A673 (cell line): ENCODE measurements around the gene ARHGAP45. TPM values are rescaled to one million over a fixed set of nuclear protein-coding genes. Genes with fewer than 3 reads are reported as not detected.

Source experiments
- BruUV-seq: library from RNA; stranded (reverse); fragments of 400-500 nt; replicated peaks from 2 replicates; lab custom pipeline; 2021; lab: Mats Ljungman, UMichigan
- CTCF ChIA-PET: fragments of 300-600 bp; sonication (Branson Sonifier 250); formaldehyde crosslinking; loops from one replicate; lab custom pipeline; 2022; ENCODE audit warnings: antibody characterized with exemption; lab: Charles Lee
- POLR2A ChIA-PET: fragments of 300-600 bp; sonication (Branson Sonifier 250); formaldehyde crosslinking; loops from one replicate; lab custom pipeline; 2022; ENCODE audit warnings: antibody characterized with exemption; ENCODE audit not compliant: low non-redundant PET; lab: Charles Lee
- DNase-seq: peaks from one replicate; pipeline ENCODE4 v3.0.0-alpha.2; 2015; ENCODE audit warnings: low spot score
- H3K27ac ChIP-seq: fragments of 200-600 bp; sonication (generic); 2 replicates; pipeline ENCODE4 v1.5.1; 2016; ENCODE audit warnings: mixed run types, low read depth, mild to moderate bottlenecking, mixed read lengths, antibody characterized with exemption, low read length; ENCODE audit not compliant: poor library complexity, severe bottlenecking
- H3K27me3 ChIP-seq: fragments of 200-600 bp; sonication (generic); replicated peaks from 2 replicates; pipeline ENCODE4 v1.6.1; 2017; ENCODE audit warnings: mixed run types, low read depth, mild to moderate bottlenecking, mixed read lengths, antibody characterized with exemption, low read length; ENCODE audit not compliant: insufficient read depth, poor library complexity
- H3K36me3 ChIP-seq: fragments of 200-600 bp; sonication (generic); 2 replicates; pipeline ENCODE4 v1.6.1; 2016; ENCODE audit warnings: mixed run types, mild to moderate bottlenecking, mixed read lengths, antibody characterized with exemption, low read length; ENCODE audit not compliant: insufficient read depth, poor library complexity, severe bottlenecking
- H3K4me1 ChIP-seq: fragments of 200-600 bp; sonication (generic); 2 replicates; pipeline ENCODE4 v1.6.1; 2017; ENCODE audit warnings: mixed run types, mild to moderate bottlenecking, mixed read lengths, antibody characterized with exemption, low read length; ENCODE audit not compliant: insufficient read depth, poor library complexity, severe bottlenecking
- H3K4me3 ChIP-seq: fragments of 200-600 bp; sonication (generic); 2 replicates; pipeline ENCODE4 v1.5.1; 2016; ENCODE audit warnings: low read depth, mixed run types, mild to moderate bottlenecking, mixed read lengths, low read length; ENCODE audit not compliant: poor library complexity, severe bottlenecking
- H3K9me3 ChIP-seq: fragments of 200-600 bp; sonication (generic); 2 replicates; pipeline ENCODE4 v1.6.1; 2016; ENCODE audit warnings: mixed run types, low read depth, mild to moderate bottlenecking, mixed read lengths, antibody characterized with exemption, low read length; ENCODE audit not compliant: poor library complexity, severe bottlenecking
- EZH2 ChIP-seq: fragments of 200-600 bp; sonication (generic); IDR thresholded peaks from 2 replicates; pipeline ENCODE4 v1.6.1; 2017; ENCODE audit warnings: borderline replicate concordance, low read depth, mild to moderate bottlenecking, mixed read lengths, antibody characterized with exemption, low read length; ENCODE audit not compliant: poor library complexity, severe bottlenecking
- intact Hi-C: fragments of 100-400 bp; cut with micrococcal nuclease; formaldehyde crosslinking; loops from one replicate; pipeline ENCODE4 v1.10.0; 2022; ENCODE audit not compliant: unreplicated experiment
- total RNA-seq: library from RNA; stranded (reverse); gene quantifications from 2 replicates; pipeline ENCODE4 v1.2.3, GENCODE V29; 2021
- TF ChIP-seq, protein P1 (sequence below): fragments of 300-800, 200-600 bp; sonication (generic); conservative IDR thresholded peaks from 2 replicates; pipeline ENCODE4 v1.5.1; 2017; ENCODE audit warnings: low read depth, mild to moderate bottlenecking, antibody characterized with exemption, low read length, moderate library complexity, mixed read lengths

ARHGAP45 gene
- total RNA-seq, 1 experiment from 2014 or later = 3.2 TPM

DNA sequence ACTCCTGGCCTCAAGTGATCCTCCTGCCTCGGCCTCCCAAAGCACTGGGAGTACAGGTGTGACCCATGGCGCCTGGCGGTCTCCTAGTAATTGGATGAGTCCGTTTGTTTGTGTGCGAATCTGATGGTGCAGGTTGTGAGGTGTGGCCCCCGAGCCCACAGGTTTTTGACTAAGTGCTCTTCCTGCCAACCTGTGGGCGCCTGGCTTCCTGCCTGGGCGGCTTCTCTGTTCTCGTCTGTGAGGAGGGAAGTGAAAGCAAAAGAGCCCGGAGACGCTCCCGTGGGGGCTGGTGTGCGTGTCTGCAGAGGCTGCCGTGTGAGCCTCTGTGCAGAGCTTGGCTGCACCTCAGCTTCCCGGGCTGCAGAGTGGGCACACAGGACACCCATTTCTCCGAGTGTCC is 10.0 kb downstream of the ARHGAP45 start:
- CTCF ChIA-PET = no interaction called here
- no TSS peak for BruUV-seq

DNA sequence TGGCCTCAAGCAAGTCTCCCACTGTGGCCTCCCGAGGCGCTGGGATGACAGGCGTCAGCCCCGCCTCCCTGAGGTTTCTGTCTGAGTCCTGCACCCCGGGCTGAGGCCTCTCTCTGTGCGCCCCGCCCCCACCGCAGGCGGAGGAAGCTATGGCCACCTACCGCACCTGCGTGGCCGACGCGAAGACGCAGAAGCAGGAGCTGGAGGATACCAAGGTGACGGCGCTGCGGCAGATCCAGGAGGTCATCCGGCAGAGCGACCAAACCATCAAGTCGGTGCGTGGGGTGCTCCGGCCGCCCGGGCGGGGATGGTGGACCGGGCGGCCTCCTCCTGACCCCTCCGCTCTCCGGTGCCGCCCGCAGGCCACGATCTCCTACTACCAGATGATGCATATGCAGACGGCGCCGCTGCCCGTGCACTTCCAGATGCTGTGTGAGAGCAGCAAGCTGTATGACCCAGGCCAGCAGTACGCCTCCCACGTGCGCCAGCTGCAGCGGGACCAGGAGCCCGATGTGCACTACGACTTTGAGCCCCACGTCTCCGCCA is 12.7 kb downstream of the ARHGAP45 start:
- POLR2A ChIA-PET = no interaction called here
- Histone ChIP-seq H3K4me1 (peaks cover 11% of the 10 kb centered on the region), H3K27me3 (no peaks in the 10 kb centered on the region), H3K4me3 (no peak overlapping the region), H3K9me3 (no peaks in the 10 kb centered on the region), H3K27ac (no peak overlapping the region), H3K36me3 (no peaks in the 10 kb centered on the region)
- no peak for DNase-seq
- CTCF ChIA-PET = no interaction called here
- TF ChIP-seq EZH2 = no peak
- TF ChIP-seq, protein P1, sequence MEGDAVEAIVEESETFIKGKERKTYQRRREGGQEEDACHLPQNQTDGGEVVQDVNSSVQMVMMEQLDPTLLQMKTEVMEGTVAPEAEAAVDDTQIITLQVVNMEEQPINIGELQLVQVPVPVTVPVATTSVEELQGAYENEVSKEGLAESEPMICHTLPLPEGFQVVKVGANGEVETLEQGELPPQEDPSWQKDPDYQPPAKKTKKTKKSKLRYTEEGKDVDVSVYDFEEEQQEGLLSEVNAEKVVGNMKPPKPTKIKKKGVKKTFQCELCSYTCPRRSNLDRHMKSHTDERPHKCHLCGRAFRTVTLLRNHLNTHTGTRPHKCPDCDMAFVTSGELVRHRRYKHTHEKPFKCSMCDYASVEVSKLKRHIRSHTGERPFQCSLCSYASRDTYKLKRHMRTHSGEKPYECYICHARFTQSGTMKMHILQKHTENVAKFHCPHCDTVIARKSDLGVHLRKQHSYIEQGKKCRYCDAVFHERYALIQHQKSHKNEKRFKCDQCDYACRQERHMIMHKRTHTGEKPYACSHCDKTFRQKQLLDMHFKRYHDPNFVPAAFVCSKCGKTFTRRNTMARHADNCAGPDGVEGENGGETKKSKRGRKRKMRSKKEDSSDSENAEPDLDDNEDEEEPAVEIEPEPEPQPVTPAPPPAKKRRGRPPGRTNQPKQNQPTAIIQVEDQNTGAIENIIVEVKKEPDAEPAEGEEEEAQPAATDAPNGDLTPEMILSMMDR = no peak
- BruUV-seq = no TSS peak
- intact Hi-C loops = no loop called here

More for the DNA sequence above, 10.0 kb downstream of the ARHGAP45 start:
- intact Hi-C loops = no loop called here
- POLR2A ChIA-PET = no interaction called here
- Histone ChIP-seq H3K4me3 (no peak overlapping the region), H3K4me1 (peaks cover 6% of the 10 kb centered on the region), H3K27me3 (no peaks in the 10 kb centered on the region), H3K36me3 (no peaks in the 10 kb centered on the region), H3K27ac (no peak overlapping the region), H3K9me3 (no peaks in the 10 kb centered on the region)
- no peak for DNase-seq
- TF ChIP-seq EZH2 = no peak
- TF ChIP-seq, protein P1 = no peak

DNA sequence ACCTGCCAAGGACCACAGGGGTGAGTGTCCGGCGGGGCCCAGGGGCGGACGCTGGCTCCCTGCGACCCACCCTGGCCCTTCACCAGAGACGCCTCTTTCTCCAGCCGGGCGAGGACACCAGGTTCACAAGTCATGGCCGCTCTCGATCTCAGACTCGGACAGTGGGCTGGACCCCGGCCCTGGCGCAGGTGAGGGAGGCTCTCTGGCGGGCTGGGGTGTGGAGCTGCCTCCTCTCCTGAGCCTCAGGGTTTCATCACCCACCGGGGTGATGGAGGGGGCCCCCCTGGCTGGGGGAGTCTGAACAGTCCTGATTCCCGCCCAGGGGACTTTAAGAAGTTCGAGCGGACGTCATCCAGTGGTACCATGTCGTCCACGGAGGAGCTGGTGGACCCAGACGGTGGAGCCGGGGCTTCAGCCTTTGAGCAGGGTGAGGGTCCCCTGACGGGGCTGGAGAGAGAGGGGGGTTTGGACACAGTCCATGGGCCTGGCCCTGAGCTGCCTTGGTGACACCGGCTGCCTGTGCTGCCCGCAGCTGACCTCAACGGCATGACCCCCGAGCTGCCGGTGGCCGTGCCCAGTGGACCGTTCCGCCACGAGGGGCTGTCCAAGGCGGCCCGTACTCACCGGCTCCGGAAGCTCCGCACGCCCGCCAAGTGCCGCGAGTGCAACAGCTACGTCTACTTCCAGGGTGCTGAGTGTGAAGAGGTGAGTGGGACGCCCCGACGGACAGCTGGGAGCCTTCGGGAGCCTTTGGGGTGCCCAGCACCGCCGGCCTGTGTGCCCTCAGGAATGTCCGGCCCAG is 13.6 kb downstream of the ARHGAP45 start:
- intact Hi-C loops = no loop called here
- H3K9me3 ChIP-seq = no peaks in the 10 kb centered on the region
- no peak overlapping the region for H3K4me3 ChIP-seq
- no peak overlapping the region for H3K27ac ChIP-seq
- ChIA-PET CTCF (no interaction called here), POLR2A (no interaction called here)
- no peaks in the 10 kb centered on the region for H3K36me3 ChIP-seq
- BruUV-seq = no TSS peak
- no peak for DNase-seq
- TF ChIP-seq, protein P1 = no peak
- no peak for TF ChIP-seq EZH2
- H3K27me3 ChIP-seq = no peaks in the 10 kb centered on the region
- peaks cover 11% of the 10 kb centered on the region for H3K4me1 ChIP-seq
